Endodermal cell (in vitro differentiated cells): ENCODE results near the gene PRKACB. TPM values are rescaled to one million over a fixed set of nuclear protein-coding genes. Genes with fewer than 3 reads are reported as not detected.

ENCODE experiments used
- DNase-seq: peaks from one replicate; pipeline ENCODE4 v3.0.0-alpha.2; 2017
- H3K27ac ChIP-seq: 2 replicates; pipeline ENCODE4 v1.5.1; 2013; ENCODE audit warnings: mild to moderate bottlenecking, low read depth, low read length, moderate library complexity
- H3K27me3 ChIP-seq: 2 replicates; pipeline ENCODE4 v1.6.1; 2013; ENCODE audit warnings: mild to moderate bottlenecking, low read length, moderate library complexity; ENCODE audit not compliant: insufficient read depth, control insufficient read depth, poor library complexity, severe bottlenecking
- H3K36me3 ChIP-seq: 2 replicates; pipeline ENCODE4 v1.7.0; 2013; ENCODE audit warnings: mild to moderate bottlenecking, low read length, moderate library complexity; ENCODE audit not compliant: control insufficient read depth, insufficient read depth
- H3K4me1 ChIP-seq: one replicate; pipeline ENCODE4 v1.7.0; 2013; ENCODE audit warnings: low read length; ENCODE audit not compliant: control insufficient read depth, insufficient read depth
- H3K4me3 ChIP-seq: 2 replicates; pipeline ENCODE4 v1.5.1; 2013; ENCODE audit warnings: mild to moderate bottlenecking, low read length, moderate library complexity
- H3K9ac ChIP-seq: 2 replicates; pipeline ENCODE4 v1.6.1; 2013; ENCODE audit warnings: mild to moderate bottlenecking, low read length, moderate library complexity; ENCODE audit not compliant: poor library complexity, severe bottlenecking; ENCODE audit errors: extremely low read depth
- H3K9me3 ChIP-seq: 2 replicates; pipeline ENCODE4 v1.6.1; 2013; ENCODE audit warnings: mild to moderate bottlenecking, low read length, moderate library complexity; ENCODE audit not compliant: control insufficient read depth
- H3K27ac Mint-ChIP-seq: 2 replicates; pipeline ENCODE4 v1.8.0; 2020; ENCODE audit warnings: mixed read lengths
- H3K27me3 Mint-ChIP-seq: 2 replicates; pipeline ENCODE4 v1.8.0; 2021; ENCODE audit warnings: mild to moderate bottlenecking, mixed read lengths; ENCODE audit not compliant: insufficient read depth
- H3K36me3 Mint-ChIP-seq: 2 replicates; pipeline ENCODE4 v1.8.0; 2020; ENCODE audit warnings: low read depth, mixed read lengths
- H3K4me1 Mint-ChIP-seq: 2 replicates; pipeline ENCODE4 v1.8.0; 2020; ENCODE audit warnings: mixed read lengths
- H3K4me3 Mint-ChIP-seq: 2 replicates; pipeline ENCODE4 v1.8.0; 2020; ENCODE audit warnings: mild to moderate bottlenecking, moderate library complexity, mixed read lengths
- H3K9me3 Mint-ChIP-seq: 2 replicates; pipeline ENCODE4 v1.8.0; 2020; ENCODE audit warnings: mild to moderate bottlenecking, mixed read lengths
- WGBS, 2 experiments: methylation state at CpG; one replicate each; pipeline versions ENCODE4 v1.1.5 to v1.1.7; 2013; ENCODE audit warnings: missing lambda C conversion rate in 2 of 2, mixed read lengths in 1 of 2; ENCODE audit not compliant: insufficient coverage in 1 of 2, insufficient read length in 1 of 2; 5-methylcytosine and 5-hydroxymethylcytosine counted together
- total RNA-seq, 2 donors: library from RNA; stranded (reverse); fragmentation: NEBNext Ultra II Directional in 1 of 2; extraction: Animal tissue kit (Norgen Biotek cat#: 25700) in 1 of 2; gene quantifications; 2 replicates in 1 of 2; 3 replicates in 1 of 2; pipeline ENCODE4 v1.2.1, GENCODE V29; 2021
- TF ChIP-seq, protein P1 (sequence below): fragments of 200-600 bp; sonication (generic); conservative IDR thresholded peaks from 2 replicates; pipeline ENCODE4 v1.5.0; 2021; ENCODE audit warnings: antibody characterized with exemption, mild to moderate bottlenecking

PRKACB gene
- total RNA-seq, 2 donors from 2014 or later: 19.8 to 36.1 TPM

DNA sequence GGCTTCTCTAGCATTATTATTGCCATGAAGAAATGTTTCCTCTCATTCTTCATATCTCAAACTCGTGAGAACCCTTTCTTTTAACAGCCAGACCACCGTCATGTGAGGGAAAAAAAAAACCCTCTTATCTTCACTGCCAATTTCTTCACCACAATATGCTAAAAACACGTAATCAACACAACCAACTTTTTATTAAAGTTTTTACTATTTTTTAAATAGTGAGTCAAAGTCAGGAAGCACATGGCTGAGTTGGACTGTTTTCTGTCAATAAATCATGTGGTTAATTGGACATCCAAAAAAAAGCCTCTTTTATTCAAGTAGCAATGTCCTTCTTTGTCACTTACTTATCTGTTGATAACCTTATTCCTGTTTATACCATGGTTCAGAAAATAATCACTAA is 101.5 kb downstream of the PRKACB start:
- Histone ChIP-seq H3K27me3 (no peaks in the 10 kb centered on the region), H3K9ac (no peak overlapping the region), H3K27ac (no peak overlapping the region), H3K4me1 (no peaks in the 10 kb centered on the region), H3K36me3 (no peaks in the 10 kb centered on the region), H3K4me3 (no peak overlapping the region), H3K9me3 (peaks cover 5% of the 10 kb centered on the region)
- Mint-ChIP-seq H3K4me3 (no peak overlapping the region), H3K36me3 (peaks cover 1% of the 10 kb centered on the region), H3K27me3 (no peaks in the 10 kb centered on the region), H3K4me1 (no peaks in the 10 kb centered on the region), H3K9me3 (peaks cover 5% of the 10 kb centered on the region), H3K27ac (no peak overlapping the region)
- 94% methylated on average over 3 of the region's 3 CpGs; no CpG with 5 or more reads in 1 of the 2 experiments for WGBS, 2 experiments
- DNase-seq: no peak
- TF ChIP-seq, protein P1, sequence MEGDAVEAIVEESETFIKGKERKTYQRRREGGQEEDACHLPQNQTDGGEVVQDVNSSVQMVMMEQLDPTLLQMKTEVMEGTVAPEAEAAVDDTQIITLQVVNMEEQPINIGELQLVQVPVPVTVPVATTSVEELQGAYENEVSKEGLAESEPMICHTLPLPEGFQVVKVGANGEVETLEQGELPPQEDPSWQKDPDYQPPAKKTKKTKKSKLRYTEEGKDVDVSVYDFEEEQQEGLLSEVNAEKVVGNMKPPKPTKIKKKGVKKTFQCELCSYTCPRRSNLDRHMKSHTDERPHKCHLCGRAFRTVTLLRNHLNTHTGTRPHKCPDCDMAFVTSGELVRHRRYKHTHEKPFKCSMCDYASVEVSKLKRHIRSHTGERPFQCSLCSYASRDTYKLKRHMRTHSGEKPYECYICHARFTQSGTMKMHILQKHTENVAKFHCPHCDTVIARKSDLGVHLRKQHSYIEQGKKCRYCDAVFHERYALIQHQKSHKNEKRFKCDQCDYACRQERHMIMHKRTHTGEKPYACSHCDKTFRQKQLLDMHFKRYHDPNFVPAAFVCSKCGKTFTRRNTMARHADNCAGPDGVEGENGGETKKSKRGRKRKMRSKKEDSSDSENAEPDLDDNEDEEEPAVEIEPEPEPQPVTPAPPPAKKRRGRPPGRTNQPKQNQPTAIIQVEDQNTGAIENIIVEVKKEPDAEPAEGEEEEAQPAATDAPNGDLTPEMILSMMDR: no peak

DNA sequence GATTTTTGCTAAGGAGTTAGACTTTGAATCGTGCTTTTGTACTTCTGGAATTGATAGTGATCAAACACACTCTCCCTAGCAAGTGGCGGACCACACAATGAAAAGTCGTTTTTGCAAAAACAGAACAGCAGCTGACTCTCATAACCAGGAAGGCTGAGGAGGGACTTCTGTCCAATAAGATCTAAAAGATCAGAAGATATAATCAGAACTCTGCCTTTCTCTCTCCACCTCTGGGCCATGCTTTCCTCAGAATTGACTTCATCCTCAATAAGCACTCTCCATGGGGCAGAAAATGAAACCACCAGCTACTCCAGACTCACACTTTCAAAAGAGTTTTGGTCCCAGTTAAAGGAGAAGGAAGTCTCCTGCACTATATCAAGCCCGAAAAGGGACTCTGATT is 102.1 kb downstream of the PRKACB start:
- no peak for DNase-seq
- TF ChIP-seq, protein P1: no peak
- Histone ChIP-seq H3K9ac (no peak overlapping the region), H3K27ac (no peak overlapping the region), H3K27me3 (no peaks in the 10 kb centered on the region), H3K36me3 (no peaks in the 10 kb centered on the region), H3K9me3 (peaks cover 9% of the 10 kb centered on the region), H3K4me1 (no peaks in the 10 kb centered on the region), H3K4me3 (no peak overlapping the region)
- Mint-ChIP-seq H3K27ac (no peak overlapping the region), H3K4me3 (no peak overlapping the region), H3K36me3 (no peaks in the 10 kb centered on the region), H3K27me3 (no peaks in the 10 kb centered on the region), H3K4me1 (no peaks in the 10 kb centered on the region), H3K9me3 (peaks cover 5% of the 10 kb centered on the region)
- 95 to 100% methylated on average over 2 to 4 of the region's 4 CpGs for WGBS, 2 experiments

DNA sequence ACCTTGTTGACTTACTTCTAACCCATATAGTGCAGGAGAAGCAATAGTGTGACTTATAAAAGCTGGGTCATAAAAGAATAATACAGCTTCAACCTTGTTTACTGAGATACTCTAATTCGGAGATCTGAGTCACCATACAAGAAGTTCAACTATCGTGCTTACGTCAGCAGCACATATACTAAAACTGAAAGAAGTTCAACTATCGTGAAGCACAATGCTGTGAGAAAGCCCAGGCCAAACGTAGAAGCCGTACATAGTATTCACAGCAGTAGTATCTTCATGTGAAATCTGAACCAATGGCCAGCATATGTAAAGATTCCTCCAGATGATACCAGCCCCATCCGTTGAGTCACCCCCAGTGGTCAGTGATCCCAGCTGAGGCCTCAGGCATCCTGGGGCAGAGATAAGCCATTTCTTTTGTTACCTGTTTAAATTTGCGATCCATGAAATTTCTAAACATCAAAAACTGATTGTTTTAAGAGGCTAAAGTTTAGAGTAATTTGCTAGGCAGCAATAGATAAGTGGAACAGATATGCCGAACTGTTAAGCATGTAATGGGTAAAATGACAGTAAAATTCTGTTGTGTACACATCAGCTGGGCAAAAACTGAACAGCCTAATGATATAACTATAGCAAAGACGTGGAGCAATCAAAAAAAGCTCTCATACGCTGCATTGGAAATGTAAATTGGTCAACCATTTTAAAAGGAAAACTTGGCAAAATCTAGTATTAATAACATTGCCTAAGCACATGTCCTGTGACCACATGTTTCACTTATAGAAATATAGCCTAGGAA is 103.6 kb downstream of the PRKACB start:
- Mint-ChIP-seq H3K4me1 (no peaks in the 10 kb centered on the region), H3K27me3 (no peaks in the 10 kb centered on the region), H3K9me3 (peaks cover 7% of the 10 kb centered on the region), H3K36me3 (no peaks in the 10 kb centered on the region), H3K4me3 (no peak overlapping the region), H3K27ac (no peak overlapping the region)
- no peak overlapping the region for H3K4me3 ChIP-seq
- no peaks in the 10 kb centered on the region for H3K36me3 ChIP-seq
- 92 to 95% methylated on average over 10 to 11 of the region's 11 CpGs for WGBS, 2 experiments
- peaks cover 9% of the 10 kb centered on the region for H3K9me3 ChIP-seq
- H3K27me3 ChIP-seq: no peaks in the 10 kb centered on the region
- TF ChIP-seq, protein P1: no peak
- no peak for DNase-seq
- H3K27ac ChIP-seq: no peak overlapping the region
- H3K9ac ChIP-seq: no peak overlapping the region
- H3K4me1 ChIP-seq: no peaks in the 10 kb centered on the region
